WTC11 (cell line): ENCODE results near the gene ADGRE2. TPM values are rescaled to one million over a fixed set of nuclear protein-coding genes. Genes with fewer than 3 reads are reported as not detected.
"Not testable (repeated sequence)": the region's sequence is repeated elsewhere in the genome, so short reads cannot be mapped to it uniquely, and the experiment has no call there.

Source experiments
- ATAC-seq: fragments of 200-7000 bp; cut with Tn5 transposase; 2 replicates; pipeline ENCODE4 v1.10.0; 2021; ENCODE audit warnings: mild to moderate bottlenecking, moderate library complexity
- CTCF ChIA-PET: fragments of 300-600 bp; sonication (Branson Sonifier 250); formaldehyde crosslinking; loops from one replicate; lab custom pipeline; 2021; ENCODE audit warnings: antibody characterized with exemption; lab: Charles Lee
- POLR2A ChIA-PET: fragments of 350-600 bp; sonication (Branson Sonifier 250); formaldehyde crosslinking; loops from one replicate; lab custom pipeline; 2021; ENCODE audit warnings: antibody characterized with exemption; lab: Charles Lee
- DNase-seq: peaks from one replicate; pipeline ENCODE4 v3.0.0; 2021; ENCODE audit warnings: low spot score
- H3K27ac Mint-ChIP-seq: 2 replicates; pipeline ENCODE4 v1.8.0; 2021; ENCODE audit warnings: mixed read lengths
- H3K27me3 Mint-ChIP-seq: 2 replicates; pipeline ENCODE4 v1.8.0; 2021; ENCODE audit warnings: low read depth, mild to moderate bottlenecking, moderate library complexity, mixed read lengths
- H3K36me3 Mint-ChIP-seq: 2 replicates; pipeline ENCODE4 v1.8.0; 2021; ENCODE audit warnings: mixed read lengths
- H3K4me1 Mint-ChIP-seq: 2 replicates; pipeline ENCODE4 v1.8.0; 2022; ENCODE audit warnings: mixed read lengths
- H3K4me3 Mint-ChIP-seq: 2 replicates; pipeline ENCODE4 v1.8.0; 2021; ENCODE audit warnings: mild to moderate bottlenecking, moderate library complexity, mixed read lengths
- H3K9me3 Mint-ChIP-seq: 2 replicates; pipeline ENCODE4 v1.8.0; 2021; ENCODE audit warnings: mixed read lengths
- CBFB ChIP-seq: sonication (generic); formaldehyde crosslinking; IDR thresholded peaks from 2 replicates; pipeline ENCODE4 v1.8.1; 2022; ENCODE audit warnings: mild to moderate bottlenecking, low read depth, missing genetic modification reagents
- ELF4 ChIP-seq: sonication (generic); formaldehyde crosslinking; IDR thresholded peaks from 2 replicates; pipeline ENCODE4 v1.8.1; 2022; ENCODE audit warnings: low read depth, mild to moderate bottlenecking, moderate library complexity, missing genetic modification reagents
- EMX1 ChIP-seq: fragments of 250-450 bp; sonication (Bioruptor Pico); IDR thresholded peaks from 2 replicates; pipeline ENCODE4 v1.8.0; 2021; ENCODE audit warnings: mild to moderate bottlenecking
- ETV6 ChIP-seq: sonication (generic); formaldehyde crosslinking; IDR thresholded peaks from 2 replicates; pipeline ENCODE4 v1.8.1; 2022; ENCODE audit warnings: mild to moderate bottlenecking, missing genetic modification reagents
- FOXK1 ChIP-seq: sonication (generic); formaldehyde crosslinking; IDR thresholded peaks from 2 replicates; pipeline ENCODE4 v1.8.0; 2022; ENCODE audit warnings: mild to moderate bottlenecking, moderate library complexity, missing genetic modification reagents
- JUN ChIP-seq: sonication (generic); formaldehyde crosslinking; IDR thresholded peaks from 2 replicates; pipeline ENCODE4 v1.8.0; 2023; ENCODE audit warnings: mild to moderate bottlenecking, missing genetic modification reagents
- KAT7 ChIP-seq: sonication (generic); formaldehyde crosslinking; IDR thresholded peaks from 2 replicates; pipeline ENCODE4 v1.8.1; 2023; ENCODE audit warnings: missing genetic modification reagents, mild to moderate bottlenecking, borderline replicate concordance
- RORB ChIP-seq: fragments of 250-450 bp; sonication (Bioruptor Pico); IDR thresholded peaks from 2 replicates; pipeline ENCODE4 v1.9.0; 2021; ENCODE audit warnings: mild to moderate bottlenecking
- TP53 ChIP-seq: sonication (generic); formaldehyde crosslinking; IDR thresholded peaks from 2 replicates; pipeline ENCODE4 v1.8.1; 2023; ENCODE audit warnings: mild to moderate bottlenecking, missing genetic modification reagents
- ZNF263 ChIP-seq: sonication (generic); formaldehyde crosslinking; IDR thresholded peaks from 2 replicates; pipeline ENCODE4 v1.8.1; 2022; ENCODE audit warnings: low read depth, mild to moderate bottlenecking, moderate library complexity, missing genetic modification reagents
- ZNF416 ChIP-seq: fragments of 250-450 bp; sonication (Bioruptor Pico); IDR thresholded peaks from 2 replicates; pipeline ENCODE4 v1.9.0; 2021; ENCODE audit warnings: mild to moderate bottlenecking, inconsistent platforms
- total RNA-seq: library from RNA; stranded (reverse); gene quantifications from 3 replicates; pipeline ENCODE4 v1.2.3, GENCODE V29; 2021
- TF ChIP-seq, protein P1 (sequence below): fragments of 250-450 bp; sonication (Bioruptor Pico); IDR thresholded peaks from 2 replicates; pipeline ENCODE4 v1.9.0; 2021; ENCODE audit warnings: mild to moderate bottlenecking
- TF ChIP-seq, protein P2 (sequence below): fragments of 200-600 bp; IDR thresholded peaks from 2 replicates; pipeline ENCODE4 v1.8.0; 2022; ENCODE audit warnings: antibody characterized with exemption
- TF ChIP-seq, protein P3 (sequence below): sonication (generic); formaldehyde crosslinking; IDR thresholded peaks from 2 replicates; pipeline ENCODE4 v1.8.0; 2022; ENCODE audit warnings: mild to moderate bottlenecking, missing genetic modification reagents
- TF ChIP-seq, protein P4 (sequence below): sonication (generic); formaldehyde crosslinking; IDR thresholded peaks from 2 replicates; pipeline ENCODE4 v1.8.1; 2023; ENCODE audit warnings: mild to moderate bottlenecking, missing genetic modification reagents, borderline replicate concordance
- TF ChIP-seq, protein P5 (sequence below): sonication (generic); formaldehyde crosslinking; IDR thresholded peaks from 2 replicates; pipeline ENCODE4 v1.8.1; 2022; ENCODE audit warnings: low read depth, missing genetic modification reagents, borderline replicate concordance
- TF ChIP-seq, protein P6 (sequence below): sonication (generic); formaldehyde crosslinking; IDR thresholded peaks from 2 replicates; pipeline ENCODE4 v1.8.1; 2023; ENCODE audit warnings: mild to moderate bottlenecking, missing genetic modification reagents, moderate library complexity

The ADGRE2 gene
- total RNA-seq, 1 experiment from 2014 or later, result 4.0 TPM

DNA sequence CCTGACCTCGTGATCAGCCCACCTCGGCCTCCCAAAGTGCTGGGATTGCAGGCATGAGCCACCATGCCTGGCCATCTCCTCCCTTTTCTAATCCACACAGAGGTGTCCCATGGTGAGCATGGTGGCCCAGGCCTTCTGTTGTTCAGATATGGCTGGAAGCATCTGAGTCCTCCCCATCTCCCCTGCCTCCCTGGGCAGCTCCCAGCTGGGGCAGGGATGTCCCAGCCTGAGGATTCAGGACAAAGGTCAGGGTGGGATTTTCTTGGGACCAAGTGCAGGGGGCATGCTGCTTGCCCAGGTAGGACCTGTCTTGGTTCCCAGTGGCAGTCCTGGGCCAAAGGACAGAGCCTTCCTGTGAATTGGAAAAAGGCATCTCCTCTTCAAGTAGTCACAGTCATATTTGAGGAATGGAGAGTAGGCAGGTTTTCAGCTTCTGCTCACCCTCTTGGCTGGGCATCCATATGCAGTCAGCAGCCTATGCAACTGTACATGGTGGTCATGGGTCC, 10.8 kb downstream of the ADGRE2 start:
- no peak for ATAC-seq
- H3K4me3 Mint-ChIP-seq, result no peak overlapping the region

DNA sequence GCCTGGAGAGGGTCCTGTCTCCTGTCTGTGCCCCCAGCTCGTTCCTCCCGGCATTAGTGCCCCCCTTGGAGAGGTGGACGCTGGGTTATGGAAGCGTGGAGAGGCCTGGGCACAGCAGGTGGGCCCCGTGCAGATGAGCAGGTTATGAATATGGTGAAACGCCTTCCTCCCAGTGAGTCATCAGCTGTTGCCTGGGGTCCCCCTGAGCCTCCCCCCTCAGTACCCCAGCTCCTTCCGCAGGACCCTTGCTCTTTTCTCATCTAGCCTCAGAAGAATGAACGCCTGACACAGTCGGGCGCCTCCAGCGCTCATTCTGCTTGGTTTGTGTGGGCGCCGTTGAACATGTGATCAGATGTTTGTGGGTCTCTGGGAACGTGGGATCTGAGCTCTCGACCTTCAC, 12.5 kb downstream of the ADGRE2 start:
- peaks cover 31% of the 10 kb centered on the region for H3K36me3 Mint-ChIP-seq
- H3K9me3 Mint-ChIP-seq, POLR2A ChIA-PET, H3K4me3 Mint-ChIP-seq, H3K4me1 Mint-ChIP-seq, CTCF ChIA-PET, DNase-seq, H3K27me3 Mint-ChIP-seq, ATAC-seq, H3K27ac Mint-ChIP-seq: not testable (repeated sequence)

More for the DNA sequence above, 10.8 kb downstream of the ADGRE2 start:
- no peak overlapping the region for H3K27ac Mint-ChIP-seq
- CTCF ChIA-PET, result no interaction called here
- H3K36me3 Mint-ChIP-seq, result peaks cover 30% of the 10 kb centered on the region
- H3K9me3 Mint-ChIP-seq, result no peaks in the 10 kb centered on the region
- no peak for DNase-seq
- no peak for TF ChIP-seq ETV6 (CRISPR knock-in tag)
- TF ChIP-seq JUN (CRISPR knock-in tag), result no peak
- TF ChIP-seq ELF4 (CRISPR knock-in tag), result no peak
- TF ChIP-seq, protein P1, sequence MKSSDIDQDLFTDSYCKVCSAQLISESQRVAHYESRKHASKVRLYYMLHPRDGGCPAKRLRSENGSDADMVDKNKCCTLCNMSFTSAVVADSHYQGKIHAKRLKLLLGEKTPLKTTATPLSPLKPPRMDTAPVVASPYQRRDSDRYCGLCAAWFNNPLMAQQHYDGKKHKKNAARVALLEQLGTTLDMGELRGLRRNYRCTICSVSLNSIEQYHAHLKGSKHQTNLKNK (CRISPR knock-in tag), result no peak
- no peak for TF ChIP-seq FOXK1 (CRISPR knock-in tag)
- TF ChIP-seq, protein P2, sequence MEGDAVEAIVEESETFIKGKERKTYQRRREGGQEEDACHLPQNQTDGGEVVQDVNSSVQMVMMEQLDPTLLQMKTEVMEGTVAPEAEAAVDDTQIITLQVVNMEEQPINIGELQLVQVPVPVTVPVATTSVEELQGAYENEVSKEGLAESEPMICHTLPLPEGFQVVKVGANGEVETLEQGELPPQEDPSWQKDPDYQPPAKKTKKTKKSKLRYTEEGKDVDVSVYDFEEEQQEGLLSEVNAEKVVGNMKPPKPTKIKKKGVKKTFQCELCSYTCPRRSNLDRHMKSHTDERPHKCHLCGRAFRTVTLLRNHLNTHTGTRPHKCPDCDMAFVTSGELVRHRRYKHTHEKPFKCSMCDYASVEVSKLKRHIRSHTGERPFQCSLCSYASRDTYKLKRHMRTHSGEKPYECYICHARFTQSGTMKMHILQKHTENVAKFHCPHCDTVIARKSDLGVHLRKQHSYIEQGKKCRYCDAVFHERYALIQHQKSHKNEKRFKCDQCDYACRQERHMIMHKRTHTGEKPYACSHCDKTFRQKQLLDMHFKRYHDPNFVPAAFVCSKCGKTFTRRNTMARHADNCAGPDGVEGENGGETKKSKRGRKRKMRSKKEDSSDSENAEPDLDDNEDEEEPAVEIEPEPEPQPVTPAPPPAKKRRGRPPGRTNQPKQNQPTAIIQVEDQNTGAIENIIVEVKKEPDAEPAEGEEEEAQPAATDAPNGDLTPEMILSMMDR, result no peak
- TF ChIP-seq CBFB, result no peak
- no peak for TF ChIP-seq RORB (CRISPR knock-in tag)
- TF ChIP-seq ZNF263 (CRISPR knock-in tag), result no peak
- TF ChIP-seq, protein P3, sequence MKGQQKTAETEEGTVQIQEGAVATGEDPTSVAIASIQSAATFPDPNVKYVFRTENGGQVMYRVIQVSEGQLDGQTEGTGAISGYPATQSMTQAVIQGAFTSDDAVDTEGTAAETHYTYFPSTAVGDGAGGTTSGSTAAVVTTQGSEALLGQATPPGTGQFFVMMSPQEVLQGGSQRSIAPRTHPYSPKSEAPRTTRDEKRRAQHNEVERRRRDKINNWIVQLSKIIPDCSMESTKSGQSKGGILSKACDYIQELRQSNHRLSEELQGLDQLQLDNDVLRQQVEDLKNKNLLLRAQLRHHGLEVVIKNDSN (CRISPR knock-in tag), result no peak
- TF ChIP-seq, protein P4, sequence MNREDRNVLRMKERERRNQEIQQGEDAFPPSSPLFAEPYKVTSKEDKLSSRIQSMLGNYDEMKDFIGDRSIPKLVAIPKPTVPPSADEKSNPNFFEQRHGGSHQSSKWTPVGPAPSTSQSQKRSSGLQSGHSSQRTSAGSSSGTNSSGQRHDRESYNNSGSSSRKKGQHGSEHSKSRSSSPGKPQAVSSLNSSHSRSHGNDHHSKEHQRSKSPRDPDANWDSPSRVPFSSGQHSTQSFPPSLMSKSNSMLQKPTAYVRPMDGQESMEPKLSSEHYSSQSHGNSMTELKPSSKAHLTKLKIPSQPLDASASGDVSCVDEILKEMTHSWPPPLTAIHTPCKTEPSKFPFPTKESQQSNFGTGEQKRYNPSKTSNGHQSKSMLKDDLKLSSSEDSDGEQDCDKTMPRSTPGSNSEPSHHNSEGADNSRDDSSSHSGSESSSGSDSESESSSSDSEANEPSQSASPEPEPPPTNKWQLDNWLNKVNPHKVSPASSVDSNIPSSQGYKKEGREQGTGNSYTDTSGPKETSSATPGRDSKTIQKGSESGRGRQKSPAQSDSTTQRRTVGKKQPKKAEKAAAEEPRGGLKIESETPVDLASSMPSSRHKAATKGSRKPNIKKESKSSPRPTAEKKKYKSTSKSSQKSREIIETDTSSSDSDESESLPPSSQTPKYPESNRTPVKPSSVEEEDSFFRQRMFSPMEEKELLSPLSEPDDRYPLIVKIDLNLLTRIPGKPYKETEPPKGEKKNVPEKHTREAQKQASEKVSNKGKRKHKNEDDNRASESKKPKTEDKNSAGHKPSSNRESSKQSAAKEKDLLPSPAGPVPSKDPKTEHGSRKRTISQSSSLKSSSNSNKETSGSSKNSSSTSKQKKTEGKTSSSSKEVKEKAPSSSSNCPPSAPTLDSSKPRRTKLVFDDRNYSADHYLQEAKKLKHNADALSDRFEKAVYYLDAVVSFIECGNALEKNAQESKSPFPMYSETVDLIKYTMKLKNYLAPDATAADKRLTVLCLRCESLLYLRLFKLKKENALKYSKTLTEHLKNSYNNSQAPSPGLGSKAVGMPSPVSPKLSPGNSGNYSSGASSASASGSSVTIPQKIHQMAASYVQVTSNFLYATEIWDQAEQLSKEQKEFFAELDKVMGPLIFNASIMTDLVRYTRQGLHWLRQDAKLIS (CRISPR knock-in tag), result no peak
- TF ChIP-seq, protein P5, sequence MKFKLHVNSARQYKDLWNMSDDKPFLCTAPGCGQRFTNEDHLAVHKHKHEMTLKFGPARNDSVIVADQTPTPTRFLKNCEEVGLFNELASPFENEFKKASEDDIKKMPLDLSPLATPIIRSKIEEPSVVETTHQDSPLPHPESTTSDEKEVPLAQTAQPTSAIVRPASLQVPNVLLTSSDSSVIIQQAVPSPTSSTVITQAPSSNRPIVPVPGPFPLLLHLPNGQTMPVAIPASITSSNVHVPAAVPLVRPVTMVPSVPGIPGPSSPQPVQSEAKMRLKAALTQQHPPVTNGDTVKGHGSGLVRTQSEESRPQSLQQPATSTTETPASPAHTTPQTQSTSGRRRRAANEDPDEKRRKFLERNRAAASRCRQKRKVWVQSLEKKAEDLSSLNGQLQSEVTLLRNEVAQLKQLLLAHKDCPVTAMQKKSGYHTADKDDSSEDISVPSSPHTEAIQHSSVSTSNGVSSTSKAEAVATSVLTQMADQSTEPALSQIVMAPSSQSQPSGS (CRISPR knock-in tag), result no peak
- no peak for TF ChIP-seq ZNF416
- TF ChIP-seq KAT7 (CRISPR knock-in tag), result no peak
- no peak for TF ChIP-seq TP53 (CRISPR knock-in tag)
- TF ChIP-seq, protein P6, sequence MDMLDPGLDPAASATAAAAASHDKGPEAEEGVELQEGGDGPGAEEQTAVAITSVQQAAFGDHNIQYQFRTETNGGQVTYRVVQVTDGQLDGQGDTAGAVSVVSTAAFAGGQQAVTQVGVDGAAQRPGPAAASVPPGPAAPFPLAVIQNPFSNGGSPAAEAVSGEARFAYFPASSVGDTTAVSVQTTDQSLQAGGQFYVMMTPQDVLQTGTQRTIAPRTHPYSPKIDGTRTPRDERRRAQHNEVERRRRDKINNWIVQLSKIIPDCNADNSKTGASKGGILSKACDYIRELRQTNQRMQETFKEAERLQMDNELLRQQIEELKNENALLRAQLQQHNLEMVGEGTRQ, result no peak
- no peak for TF ChIP-seq EMX1
- H3K4me1 Mint-ChIP-seq, result no peaks in the 10 kb centered on the region
- POLR2A ChIA-PET, result no interaction called here
- H3K27me3 Mint-ChIP-seq, result peaks cover 3% of the 10 kb centered on the region

DNA sequence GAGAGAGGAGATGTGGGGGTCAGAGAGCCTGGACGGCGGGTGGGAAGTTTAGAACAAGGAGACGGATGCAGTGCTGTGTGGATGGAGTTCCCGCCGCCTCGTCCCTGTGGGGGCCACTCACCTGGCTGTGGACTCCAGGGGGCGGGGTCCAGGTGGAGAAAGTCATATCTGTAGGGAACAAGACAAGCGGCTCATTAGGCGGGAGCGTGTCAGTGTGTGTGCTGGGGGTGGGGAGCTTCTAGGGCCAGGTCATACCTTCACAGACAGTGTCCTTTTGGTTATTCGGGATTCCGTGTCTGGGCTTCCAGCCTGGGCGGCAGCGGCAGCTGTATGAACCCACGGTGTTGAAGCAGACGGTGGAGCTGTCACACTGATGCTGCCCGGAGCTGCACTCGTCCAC, 13.0 kb downstream of the ADGRE2 start:
- ATAC-seq, H3K27me3 Mint-ChIP-seq, H3K9me3 Mint-ChIP-seq, H3K27ac Mint-ChIP-seq, H3K4me3 Mint-ChIP-seq, DNase-seq, H3K4me1 Mint-ChIP-seq, CTCF ChIA-PET: not testable (repeated sequence)
- POLR2A ChIA-PET, result interaction anchor here (0.7 kb wide), 1 partner anchor 1719 kb away, joined by 3 read pairs; no protein-coding TSS in a partner anchor
- peaks cover 35% of the 10 kb centered on the region for H3K36me3 Mint-ChIP-seq
